AG08396 (cell line): Measurements from ENCODE around the gene EYS.
"Not testable (repeated sequence)": the region's sequence is repeated elsewhere in the genome, so short reads cannot be mapped to it uniquely, and the experiment has no call there.

Experiments
- DNase-seq: peaks from one replicate; pipeline ENCODE4 v3.0.0; 2012; ENCODE audit warnings: low spot score, mixed read lengths

EYS gene

DNA sequence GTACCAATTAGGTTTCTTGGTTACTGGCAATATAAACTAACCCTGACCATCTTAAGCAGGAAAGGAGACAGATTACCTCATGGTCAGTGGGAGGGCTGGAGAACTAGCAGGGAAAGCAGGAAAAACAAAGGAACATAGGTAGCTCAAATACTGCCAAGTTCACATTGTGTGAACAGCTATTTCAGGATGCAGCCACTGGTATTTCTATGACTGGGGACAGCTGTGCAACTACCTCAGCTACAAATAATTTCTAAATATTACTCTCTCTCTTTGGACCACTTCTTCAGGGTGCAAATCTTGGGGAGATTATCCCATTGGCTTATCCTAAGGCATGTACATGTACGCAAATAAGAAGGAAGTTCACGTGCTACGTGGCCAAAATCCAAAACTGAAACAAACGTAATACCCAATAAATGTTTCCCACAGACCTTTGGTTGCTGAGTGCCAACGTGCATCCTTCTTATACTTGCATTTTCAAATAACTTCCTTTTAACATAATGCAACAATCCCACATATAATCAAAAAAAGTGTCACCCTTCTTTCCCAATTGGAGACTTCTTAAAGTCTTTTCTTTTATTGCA lies 1890.5 kb downstream of the EYS start:
- no peak for DNase-seq

DNA sequence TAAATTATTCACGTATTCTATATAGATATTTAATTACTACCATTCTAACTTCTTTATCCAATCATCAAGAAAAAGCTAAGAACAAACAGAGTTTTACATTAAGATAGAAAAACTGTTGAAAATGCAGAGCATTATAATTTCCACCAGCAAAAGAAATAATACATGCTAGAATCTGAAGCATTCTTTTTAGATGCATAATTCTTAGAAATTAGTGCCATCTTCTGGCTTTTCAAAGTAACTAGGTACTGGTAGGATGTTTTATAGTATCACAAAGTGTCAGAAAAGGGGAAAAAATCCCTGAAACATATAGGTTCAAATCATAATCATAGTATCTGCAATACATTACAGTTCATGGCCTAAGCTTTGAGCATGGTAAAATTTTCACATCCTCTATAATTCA lies 1892.6 kb downstream of the EYS start:
- no peak for DNase-seq

DNA sequence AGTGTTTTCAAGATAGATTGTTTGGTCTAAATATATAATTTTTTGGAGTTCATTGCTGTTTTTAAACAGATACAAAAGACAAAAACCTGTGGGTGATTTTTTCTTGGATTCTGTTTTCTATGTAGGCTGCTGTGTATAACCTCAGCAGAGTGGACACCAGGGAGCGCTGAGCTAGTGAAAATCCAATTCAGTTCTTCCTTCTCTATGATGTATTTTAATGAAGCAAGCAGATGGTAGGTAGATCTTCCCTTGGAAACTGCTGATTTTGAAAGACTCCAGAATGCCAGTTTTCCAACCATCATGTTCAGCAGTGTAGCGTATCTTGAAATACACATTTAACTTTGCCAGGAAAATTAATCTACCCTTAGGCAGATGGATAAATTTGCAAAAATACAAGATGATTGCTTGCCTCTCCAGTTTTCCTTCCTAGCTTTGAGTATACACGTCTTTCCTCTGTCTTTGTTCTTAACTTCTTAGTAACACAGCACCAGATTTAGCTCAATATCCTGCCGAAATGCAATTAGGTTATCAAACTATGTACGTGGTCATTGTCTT lies 1893.4 kb downstream of the EYS start:
- DNase-seq: no peak

DNA sequence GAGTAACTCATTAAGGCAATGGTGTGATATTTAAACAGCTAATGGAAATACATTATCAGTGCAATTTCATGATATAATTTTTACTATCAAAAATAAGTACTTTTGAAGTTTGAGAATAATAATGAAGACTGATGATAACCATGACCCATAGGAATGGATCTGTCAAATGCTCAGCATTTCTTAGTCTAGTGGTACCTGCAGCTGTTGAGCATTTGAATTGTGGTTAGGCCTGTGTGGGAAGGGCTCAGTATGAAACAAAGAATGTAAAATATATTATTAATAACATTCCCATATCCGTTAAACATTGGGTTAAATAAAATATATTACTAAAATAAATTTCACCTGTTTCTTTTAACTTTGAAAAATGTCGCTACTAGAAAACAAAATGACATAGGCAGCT lies 1898.5 kb downstream of the EYS start:
- no peak for DNase-seq

DNA sequence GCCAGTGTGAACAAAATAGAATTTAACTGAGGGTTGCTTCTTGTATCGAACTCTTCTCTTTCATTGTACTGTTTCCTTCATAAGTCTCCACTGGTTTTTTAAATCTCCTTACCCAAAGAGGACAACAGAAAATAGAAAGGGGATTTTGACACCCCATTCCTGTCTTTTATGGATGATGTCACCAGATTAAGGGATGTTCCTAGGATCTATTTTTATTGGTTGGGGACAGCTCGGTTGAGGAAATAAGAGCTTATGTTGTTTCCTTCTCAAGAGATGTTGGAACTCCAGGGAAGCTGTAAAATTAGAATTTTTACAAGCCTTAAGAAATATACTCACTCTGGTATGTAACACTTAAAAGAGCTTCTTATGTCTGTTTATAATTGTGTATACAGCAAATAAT lies 1900.0 kb downstream of the EYS start:
- DNase-seq: no peak

DNA sequence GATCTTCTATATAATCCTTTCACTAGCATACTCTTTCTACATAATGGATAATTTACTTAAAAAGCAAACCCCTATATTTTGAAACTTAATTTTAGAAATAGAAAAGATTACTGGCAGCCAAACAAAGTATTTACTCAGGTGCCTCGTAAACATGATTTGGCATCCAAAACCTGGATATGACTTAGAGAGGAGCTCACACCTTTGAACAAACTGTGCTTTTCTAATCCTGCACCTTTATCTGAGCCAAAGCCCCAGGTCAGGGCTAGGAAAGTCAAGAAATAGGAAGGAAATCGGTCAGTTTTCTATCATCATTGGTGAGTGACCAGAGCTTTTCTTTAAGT lies 1900.5 kb downstream of the EYS start:
- no peak for DNase-seq

DNA sequence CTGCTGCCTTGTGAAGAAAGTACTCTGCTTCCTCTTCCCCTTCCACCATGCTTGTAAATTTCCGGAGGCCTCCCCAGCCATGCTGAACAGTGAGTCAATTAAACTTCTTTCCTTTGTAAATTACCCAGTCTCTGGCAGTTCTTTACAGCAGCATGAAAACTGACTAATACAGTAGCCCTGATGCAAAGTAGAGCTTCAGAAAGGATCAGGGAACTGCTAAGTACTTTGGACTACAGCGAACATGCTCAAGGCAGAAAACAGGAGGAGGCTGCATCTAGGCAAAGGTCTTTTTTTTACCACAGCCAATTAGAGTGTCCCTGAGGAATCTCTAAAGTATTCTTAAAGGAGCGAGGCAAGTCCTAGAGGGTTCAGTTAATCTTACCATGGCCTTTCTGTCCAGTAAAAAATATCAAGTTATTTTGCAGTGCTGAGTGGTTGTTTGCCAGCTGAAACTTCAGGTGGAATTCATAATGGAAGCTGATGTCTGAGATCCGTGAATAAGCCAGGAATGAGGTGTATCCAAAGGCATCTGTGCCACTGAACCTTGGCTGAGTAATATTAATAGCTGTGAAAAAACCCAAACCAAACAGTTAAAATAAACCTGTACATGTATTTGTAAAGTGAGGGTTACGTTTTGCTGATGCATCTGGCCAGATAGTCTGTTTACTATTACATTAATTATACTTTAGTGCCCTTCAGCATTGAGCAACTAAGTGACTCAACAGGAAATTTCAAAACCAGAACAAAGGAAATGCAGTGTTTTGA lies 1901.0 kb downstream of the EYS start:
- DNase-seq: peak; percentile 37

DNA sequence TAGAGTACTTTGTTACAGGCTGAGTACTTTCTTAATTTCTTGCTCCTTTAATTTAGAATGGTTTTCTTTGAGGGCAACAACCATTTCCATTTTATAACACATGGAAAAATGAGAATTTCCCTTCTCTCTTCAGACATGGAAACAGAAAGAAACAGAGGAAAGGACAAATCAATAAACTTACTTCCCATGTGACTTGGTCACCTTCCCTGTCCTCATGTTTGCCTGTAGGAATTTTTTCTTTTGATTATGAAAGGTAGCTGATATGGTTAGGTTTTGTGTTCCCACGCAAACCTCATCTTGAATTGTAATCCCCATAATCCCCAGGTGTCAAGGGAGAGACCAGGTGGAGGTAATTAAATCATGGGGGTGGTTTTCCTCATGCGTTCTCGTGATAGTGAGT lies 1901.7 kb downstream of the EYS start:
- no peak for DNase-seq

DNA sequence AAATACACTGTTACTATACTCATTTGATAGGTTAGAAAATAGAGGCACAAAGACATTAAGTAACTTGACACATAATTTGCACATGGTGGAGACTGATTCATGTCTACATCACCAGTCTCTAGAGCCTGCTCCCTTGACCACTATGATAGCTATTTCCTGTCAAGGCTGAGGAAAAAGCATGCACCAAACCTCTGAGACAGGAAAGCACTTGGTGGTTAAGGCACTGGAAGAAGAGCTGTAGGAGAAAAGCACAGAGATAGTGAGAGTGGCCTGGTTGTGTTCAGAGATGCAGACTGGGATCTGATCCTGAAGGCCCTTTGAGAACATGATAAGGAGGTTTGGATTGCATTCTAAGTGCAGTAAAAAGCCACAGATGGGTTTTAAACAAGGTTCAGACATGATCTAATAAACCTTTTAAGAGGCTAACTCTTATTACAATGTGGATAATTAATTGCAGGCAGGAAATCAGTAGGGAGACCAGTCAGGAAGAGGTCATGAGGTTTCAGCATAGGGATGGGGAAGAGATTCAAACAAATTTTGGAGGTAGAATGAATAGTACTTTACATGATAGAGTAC lies 1902.6 kb downstream of the EYS start:
- DNase-seq: peak; percentile 31

DNA sequence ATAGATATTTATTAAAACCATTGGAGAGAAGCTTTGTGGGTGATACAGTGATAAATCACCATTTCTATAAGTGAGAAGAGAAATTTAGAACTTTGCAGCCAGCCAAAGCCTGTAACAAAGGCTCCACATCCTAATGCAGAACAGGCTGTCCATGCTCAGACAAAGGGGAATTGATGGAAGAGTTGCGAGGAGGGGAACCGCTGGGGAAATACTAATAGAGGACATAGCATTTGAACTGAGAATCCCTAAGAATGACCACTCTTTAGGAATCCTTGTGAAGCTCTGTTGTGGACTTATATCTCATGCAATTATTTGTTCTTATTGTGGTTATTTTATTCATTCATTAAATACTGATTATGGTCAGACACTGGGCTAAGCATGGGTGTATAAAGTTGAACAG lies 1903.7 kb downstream of the EYS start:
- DNase-seq: no peak

DNA sequence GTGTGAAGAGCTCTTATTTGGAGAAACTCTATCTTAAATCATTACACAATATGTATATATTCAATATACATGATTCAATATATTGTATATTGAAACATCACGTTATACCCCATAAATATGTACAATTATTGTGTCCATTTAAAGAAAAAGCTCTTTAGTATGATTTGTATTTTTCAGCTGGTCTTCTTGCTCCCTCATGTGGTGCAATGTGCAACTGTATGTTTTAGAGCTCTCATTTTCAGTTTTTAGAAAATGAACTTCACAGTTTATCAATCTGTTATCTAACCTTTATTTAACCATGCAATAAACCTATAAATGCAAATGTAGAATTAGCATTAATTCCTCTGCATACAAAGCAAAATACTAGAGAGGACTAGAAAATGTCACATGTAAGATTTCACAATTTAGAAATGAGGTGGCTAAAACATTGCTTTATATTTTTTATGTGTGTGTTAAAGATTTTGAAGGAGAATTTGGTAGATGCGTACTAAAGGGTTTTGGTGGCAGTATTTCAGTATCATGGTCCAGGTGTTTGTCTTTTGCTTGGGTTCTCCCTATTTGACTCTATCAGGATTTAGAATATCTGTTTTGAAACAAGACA lies 1904.3 kb downstream of the EYS start:
- DNase-seq: no peak

DNA sequence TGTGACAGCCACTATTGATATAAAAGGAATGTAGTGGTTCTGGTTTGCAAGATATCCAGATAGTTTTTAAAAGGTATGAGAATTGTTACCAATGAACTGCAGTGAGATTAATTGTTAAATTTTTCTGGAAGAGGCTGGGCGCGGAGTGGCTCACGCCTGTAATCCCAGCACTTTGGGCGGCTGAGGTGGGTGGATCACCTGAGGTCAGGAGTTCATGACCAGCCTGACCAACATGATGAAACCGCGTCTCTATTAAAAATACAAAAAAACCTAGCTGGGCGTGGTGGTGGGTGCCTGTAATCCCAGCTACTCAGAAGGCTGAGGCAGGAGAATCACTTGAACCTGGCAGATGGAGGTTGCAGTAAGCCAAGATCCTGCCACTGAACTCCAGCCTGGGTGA lies 1906.6 kb downstream of the EYS start:
- not testable (repeated sequence) for DNase-seq

DNA sequence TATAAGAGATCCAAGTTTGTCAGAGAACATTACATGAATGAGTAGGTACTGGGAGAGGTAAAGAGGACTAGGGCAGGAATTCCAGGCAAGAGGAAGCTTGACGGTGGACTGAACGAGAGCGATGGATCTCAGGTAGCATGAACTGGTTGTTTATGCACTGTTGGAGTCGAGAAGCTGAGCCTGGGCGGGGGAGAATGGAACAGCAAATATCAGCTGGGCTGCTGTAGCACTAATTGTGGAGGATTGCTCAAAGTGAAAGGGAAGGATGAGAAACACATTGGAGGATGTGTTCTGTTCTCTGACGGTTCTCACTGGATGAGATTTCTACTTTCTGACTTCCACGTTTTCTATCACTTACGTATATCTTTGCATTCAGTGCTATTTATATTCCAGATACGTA lies 1907.2 kb downstream of the EYS start:
- no peak for DNase-seq

DNA sequence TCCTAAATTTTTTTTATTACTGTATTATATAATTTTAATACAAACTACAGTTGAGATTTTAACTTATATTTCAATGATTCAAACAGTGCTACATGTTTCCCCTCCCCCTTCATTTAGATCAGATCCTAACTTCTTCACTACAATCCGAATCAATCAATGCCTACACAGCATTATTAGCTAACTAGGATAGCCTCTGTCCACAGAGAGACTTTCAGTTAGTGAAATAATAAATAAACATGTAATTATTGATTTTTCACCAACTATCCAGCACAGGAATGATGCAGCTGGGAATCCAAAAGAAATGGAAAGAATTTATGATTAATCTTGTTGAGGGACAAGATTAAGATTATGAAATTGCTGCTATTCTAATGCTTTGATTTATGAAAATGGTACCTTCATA lies 1907.7 kb downstream of the EYS start:
- no peak for DNase-seq

DNA sequence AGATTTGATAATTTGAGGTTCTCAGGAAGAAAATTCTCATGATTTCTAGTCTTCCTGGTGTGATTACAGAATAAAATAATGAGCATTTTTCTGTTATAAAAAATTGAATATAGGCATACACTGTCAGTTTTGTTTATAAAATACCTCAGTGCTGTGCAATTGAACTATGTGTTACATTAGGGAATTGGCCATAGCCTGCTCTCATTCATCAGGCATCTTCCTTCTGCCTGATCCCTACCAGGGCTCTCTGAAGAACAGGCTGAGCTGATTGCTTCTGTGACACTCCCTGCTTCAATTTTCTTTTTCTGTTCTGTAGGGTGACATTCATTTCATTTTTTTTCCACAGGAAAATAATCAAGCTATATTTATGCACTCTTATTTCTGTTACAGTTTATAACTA lies 1908.6 kb downstream of the EYS start:
- no peak for DNase-seq

DNA sequence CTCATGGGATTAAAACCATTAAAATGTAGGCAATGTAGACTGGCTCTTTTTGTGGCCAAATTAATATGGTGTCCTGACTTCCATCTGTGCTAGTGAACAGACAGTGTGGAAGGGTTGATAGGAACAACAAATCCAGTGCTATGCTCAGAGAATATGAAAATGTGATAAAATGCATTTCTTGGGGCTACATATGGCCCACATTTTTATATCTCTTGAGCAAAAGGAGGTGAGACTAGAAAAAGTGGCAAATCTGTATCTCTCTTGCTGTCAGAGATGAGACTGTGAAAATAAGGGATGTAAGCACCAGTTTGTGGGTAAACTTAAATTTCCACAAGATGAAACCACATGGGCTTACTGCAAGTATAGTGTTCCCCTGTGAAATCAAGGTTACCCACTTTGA lies 1909.3 kb downstream of the EYS start:
- no peak for DNase-seq

DNA sequence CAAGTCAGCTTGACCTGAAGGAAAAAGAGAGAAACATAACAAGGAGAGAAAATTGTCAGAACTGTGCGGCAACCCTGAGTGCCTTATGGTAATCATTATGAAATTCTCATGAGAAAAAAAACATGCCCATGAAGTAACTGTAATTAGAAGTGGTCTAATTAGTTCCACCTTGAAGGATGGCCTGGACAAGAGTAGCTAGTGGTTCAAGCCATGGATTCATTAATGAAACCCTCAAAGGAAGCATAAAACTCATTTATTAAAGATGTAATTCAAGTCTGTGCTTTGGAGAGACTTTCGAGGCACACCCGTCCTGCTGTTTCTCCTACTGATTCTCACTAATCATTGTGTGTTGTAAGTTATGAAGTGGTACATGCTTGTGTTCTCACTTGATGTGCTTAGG lies 1911.2 kb downstream of the EYS start:
- no peak for DNase-seq

DNA sequence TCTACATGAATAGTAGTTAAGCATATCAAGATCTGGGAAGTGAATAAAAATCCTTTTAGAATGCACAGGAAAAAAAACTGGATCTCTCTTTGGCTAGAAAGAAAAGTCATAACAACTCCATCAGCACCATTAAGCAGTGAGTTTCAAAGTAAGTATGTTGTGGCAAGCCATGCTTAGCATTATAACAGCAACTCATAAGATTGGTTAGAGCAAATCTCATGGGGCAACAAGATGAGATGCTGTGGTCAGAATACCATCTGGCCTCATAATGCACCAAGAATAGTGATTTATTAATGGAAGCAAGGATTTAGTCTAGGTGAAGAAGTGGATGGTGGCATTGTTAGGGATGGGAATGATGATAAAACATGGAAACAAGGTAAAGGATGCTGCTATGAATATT lies 1912.0 kb downstream of the EYS start:
- no peak for DNase-seq

DNA sequence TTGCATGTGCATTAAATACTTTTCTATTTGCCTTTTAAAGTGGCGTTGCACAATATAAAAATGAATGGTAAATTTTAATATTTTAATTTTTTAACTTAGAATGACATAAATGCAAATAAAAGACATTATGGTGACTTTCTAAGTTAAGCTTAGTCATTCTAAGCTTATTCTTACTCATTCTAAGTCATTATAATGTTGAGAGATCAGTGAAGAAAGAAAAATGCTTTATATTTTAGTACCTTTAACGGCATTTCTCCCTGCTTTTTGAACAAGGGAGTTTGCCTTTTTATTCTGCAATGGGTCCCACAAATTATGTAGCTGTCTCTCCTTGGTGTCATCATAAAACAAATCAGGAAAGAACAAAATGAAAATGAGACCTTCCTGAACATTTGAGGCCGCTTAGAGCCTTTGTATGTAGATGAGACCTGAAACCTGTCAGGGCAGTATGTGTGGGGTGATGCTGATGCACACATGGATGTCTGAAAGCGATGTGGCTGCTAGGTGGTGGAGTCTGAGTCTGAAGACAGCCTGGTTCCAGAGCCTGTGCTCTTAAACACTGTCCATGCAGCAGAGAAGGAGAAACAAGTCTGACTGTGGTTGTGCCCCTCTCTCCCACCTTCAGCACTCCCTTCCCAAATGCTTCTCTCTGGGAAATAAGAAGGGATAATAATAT lies 1913.4 kb downstream of the EYS start:
- DNase-seq: no peak

DNA sequence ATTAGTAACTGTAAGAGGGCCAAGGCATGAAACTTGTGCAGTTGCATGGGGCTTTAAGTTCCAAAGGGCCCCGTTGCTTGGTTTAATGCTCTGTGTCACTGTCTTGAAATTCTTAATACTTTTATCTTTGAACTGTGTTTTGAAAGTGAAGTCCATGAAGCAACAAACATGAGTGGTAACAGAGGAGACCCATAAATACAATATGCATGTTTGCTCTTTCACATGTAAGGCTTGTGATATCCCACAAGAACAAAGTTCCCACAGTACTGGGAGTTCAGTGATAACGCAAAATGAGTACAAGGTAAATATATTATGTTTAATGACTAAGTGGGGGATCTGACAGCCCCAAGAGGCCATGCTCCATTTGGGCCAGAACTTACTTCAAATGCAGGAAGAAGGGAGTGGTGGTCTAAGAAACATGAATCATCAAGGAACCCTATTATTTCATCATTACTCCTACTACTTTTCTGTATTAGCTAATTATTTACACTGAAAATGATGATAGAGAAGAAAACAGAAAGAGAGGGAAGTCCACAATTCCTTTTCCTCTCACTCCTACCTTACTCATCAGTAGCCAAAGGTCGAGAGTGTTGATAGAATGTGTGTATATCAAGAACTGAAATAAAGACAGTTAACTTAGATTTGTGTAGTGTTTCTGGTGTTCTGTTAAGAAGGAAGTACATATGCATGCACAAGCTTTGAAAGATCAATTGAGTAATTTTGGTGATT lies 1914.1 kb downstream of the EYS start:
- no peak for DNase-seq

DNA sequence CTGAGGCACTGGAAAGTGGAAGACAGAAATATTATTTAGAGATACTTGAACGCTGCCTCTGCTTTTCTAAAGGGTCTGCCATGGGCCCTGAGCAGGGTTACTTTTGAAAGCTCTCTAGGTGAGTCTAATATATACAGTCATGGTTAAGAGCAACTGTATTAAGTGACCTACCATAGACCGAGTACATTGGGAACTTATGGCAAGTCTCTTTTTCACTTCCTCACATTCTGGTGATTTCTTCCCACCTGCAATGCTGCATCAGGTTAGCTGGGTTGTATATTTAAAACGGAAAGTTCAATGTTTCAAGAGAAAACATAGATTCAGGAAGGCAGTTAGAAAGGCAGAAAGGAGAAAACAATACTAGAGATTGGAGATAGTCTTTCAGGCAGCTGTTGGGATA lies 1916.7 kb downstream of the EYS start:
- no peak for DNase-seq

DNA sequence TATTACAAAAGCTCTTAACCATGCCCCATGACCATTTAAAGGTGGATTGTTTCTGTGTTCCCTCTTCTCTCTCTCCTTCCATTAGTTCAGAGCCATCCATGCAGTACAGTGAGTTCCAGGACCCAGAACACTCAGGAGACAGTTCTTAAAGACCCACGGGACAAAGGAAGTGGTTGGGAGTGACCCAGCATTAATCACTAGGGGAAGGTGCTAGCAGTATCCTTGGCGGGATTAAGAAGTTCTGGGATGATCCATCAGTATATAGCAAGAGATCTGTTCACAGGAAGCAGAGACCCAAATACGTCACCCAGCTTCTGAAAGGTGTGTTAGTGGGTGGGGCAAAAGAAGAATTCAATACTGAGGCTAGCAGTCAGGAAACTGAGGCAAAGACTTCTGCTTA lies 1917.3 kb downstream of the EYS start:
- no peak for DNase-seq
